H1 (cell line): Measurements from ENCODE around the gene SPG11. TPM values are rescaled to one million over a fixed set of nuclear protein-coding genes. Genes with fewer than 3 reads are reported as not detected.
A peak's percentile ranks its signal among the peaks of the same experiment; 100 is the strongest.

Source experiments
- CTCF ChIA-PET: fragments of 300-600 bp; sonication (Branson Sonifier 250); formaldehyde crosslinking; loops from one replicate; lab custom pipeline; 2021; ENCODE audit not compliant: partially characterized antibody; lab: Charles Lee
- POLR2A ChIA-PET: fragments of 300-600 bp; sonication (Branson Sonifier 250); formaldehyde crosslinking; loops from one replicate; lab custom pipeline; 2021; ENCODE audit warnings: inconsistent platforms; ENCODE audit not compliant: partially characterized antibody; lab: Charles Lee
- DNase-seq, 2 experiments: peaks; one replicate each; pipeline versions ENCODE4 v3.0.0 to v3.0.0-alpha.2; 2010 to 2022; ENCODE audit warnings: low spot score in 2 of 2, low read depth in 1 of 2, mixed read lengths in 1 of 2
- FAIRE-seq: peaks from 2 replicates; lab custom pipeline; 2011; peaks lifted over from hg19 to GRCh38; lab: Jason Lieb, UNC
- H2AFZ ChIP-seq: 2 replicates; pipeline ENCODE4 v1.8.1; 2012; ENCODE audit warnings: low read length, inconsistent platforms
- H2AK5ac ChIP-seq: 2 replicates; pipeline ENCODE4 v1.6.1; 2013; ENCODE audit warnings: low read depth, low read length
- H2BK120ac ChIP-seq: replicated peaks from 2 replicates; pipeline ENCODE3; 2013; ENCODE audit warnings: low read depth, low read length, inconsistent platforms
- H2BK12ac ChIP-seq: 2 replicates; pipeline ENCODE4 v1.6.1; 2013; ENCODE audit warnings: low read depth, low read length
- H2BK15ac ChIP-seq: 2 replicates; pipeline ENCODE4 v1.6.1; 2013; ENCODE audit warnings: low read length
- H2BK20ac ChIP-seq: 2 replicates; pipeline ENCODE4 v1.6.1; 2013; ENCODE audit warnings: low read length
- H2BK5ac ChIP-seq: 2 replicates; pipeline ENCODE4 v1.6.1; 2013; ENCODE audit warnings: low read depth, low read length
- H3K14ac ChIP-seq: 2 replicates; pipeline ENCODE4 v1.6.1; 2013; ENCODE audit warnings: inconsistent platforms; ENCODE audit not compliant: insufficient read length
- H3K18ac ChIP-seq: 2 replicates; pipeline ENCODE4 v1.6.1; 2013; ENCODE audit warnings: low read length; ENCODE audit errors: extremely low read depth
- H3K23ac ChIP-seq: 2 replicates; pipeline ENCODE4 v1.6.1; 2013; ENCODE audit warnings: inconsistent platforms; ENCODE audit not compliant: insufficient read length
- H3K23me2 ChIP-seq: 2 replicates; pipeline ENCODE4 v1.6.1; 2013; ENCODE audit warnings: low read depth, low read length
- H3K27ac ChIP-seq: 2 replicates; pipeline ENCODE4 v1.6.1; 2011; ENCODE audit warnings: low read depth, low read length, inconsistent platforms
- H3K27me3 ChIP-seq, 4 experiments: replicated peaks in 1 of 4; 1 replicate in 1 of 4; 2 replicates in 3 of 4; pipeline versions ENCODE4 v1.6.1 to v1.8.1; 2011 to 2013; ENCODE audit warnings: low read length in 3 of 4, mild to moderate bottlenecking in 3 of 4, inconsistent platforms in 2 of 4, mixed read lengths in 2 of 4, moderate library complexity in 1 of 4; ENCODE audit not compliant: control insufficient read depth in 3 of 4, insufficient read depth in 3 of 4; ENCODE audit errors: extremely low read depth in 1 of 4
- H3K36me3 ChIP-seq, 4 experiments: 2 replicates each; pipeline versions ENCODE4 v1.6.1 to v1.8.1; 2011 to 2013; ENCODE audit warnings: mild to moderate bottlenecking in 4 of 4, low read length in 3 of 4, moderate library complexity in 2 of 4, control low read depth in 1 of 4, inconsistent platforms in 1 of 4; ENCODE audit not compliant: insufficient read depth in 4 of 4, control insufficient read depth in 2 of 4
- H3K4ac ChIP-seq: replicated peaks from 2 replicates; pipeline ENCODE3; 2013; ENCODE audit warnings: low read length, low read depth, mixed read lengths, inconsistent platforms; ENCODE audit not compliant: insufficient read length
- H3K4me1 ChIP-seq, 4 experiments: replicated peaks in 1 of 4; 1 replicate in 1 of 4; 2 replicates in 3 of 4; pipeline versions ENCODE4 v1.6.1 to v1.8.1; 2011 to 2013; ENCODE audit warnings: low read length in 3 of 4, inconsistent platforms in 2 of 4, mixed read lengths in 1 of 4; ENCODE audit not compliant: insufficient read depth in 4 of 4, control insufficient read depth in 3 of 4
- H3K4me2 ChIP-seq, 2 experiments: 2 replicates each; pipeline versions ENCODE4 v1.6.1 to v1.8.1; 2011 to 2013; ENCODE audit warnings: low read depth in 2 of 2, low read length in 2 of 2, control low read depth in 1 of 2, inconsistent platforms in 1 of 2, mild to moderate bottlenecking in 1 of 2; ENCODE audit not compliant: insufficient read depth in 1 of 2
- H3K4me3 ChIP-seq, 4 experiments: fragments of 200-600, 300-600 bp in 1 of 4; sonication (generic), shearing (Covaris generic), sonication (Bioruptor Twin) in 1 of 4; 2 replicates each; pipeline versions ENCODE4 v1.5.1 to v1.8.1; 2011 to 2016; ENCODE audit warnings: low read length in 4 of 4, low read depth in 3 of 4, control low read depth in 2 of 4, inconsistent platforms in 2 of 4, mild to moderate bottlenecking in 2 of 4, mixed read lengths in 1 of 4, moderate library complexity in 1 of 4; ENCODE audit not compliant: insufficient read depth in 2 of 4; ENCODE audit errors: extremely low read depth in 1 of 4
- H3K56ac ChIP-seq: replicated peaks from 2 replicates; pipeline ENCODE3; 2013; ENCODE audit warnings: low read depth, mild to moderate bottlenecking, mixed read lengths, low read length, inconsistent platforms; ENCODE audit not compliant: insufficient read length
- H3K79me1 ChIP-seq: 2 replicates; pipeline ENCODE4 v1.6.1; 2013; ENCODE audit warnings: low read depth, low read length, control low read depth
- H3K79me2 ChIP-seq, 2 experiments: 2 replicates each; pipeline versions ENCODE4 v1.6.1 to v1.8.1; 2012 to 2013; ENCODE audit warnings: low read length in 2 of 2, mild to moderate bottlenecking in 2 of 2, inconsistent platforms in 1 of 2; ENCODE audit not compliant: insufficient read depth in 2 of 2, control insufficient read depth in 1 of 2
- H3K9ac ChIP-seq, 4 experiments: replicated peaks in 1 of 4; 1 replicate in 1 of 4; 2 replicates in 3 of 4; pipeline versions ENCODE4 v1.6.1 to v1.8.1; 2011 to 2013; ENCODE audit warnings: low read depth in 3 of 4, low read length in 3 of 4, control low read depth in 2 of 4, mild to moderate bottlenecking in 2 of 4, moderate library complexity in 2 of 4, inconsistent platforms in 1 of 4; ENCODE audit errors: extremely low read depth in 1 of 4
- H3K9me3 ChIP-seq, 2 experiments: 2 replicates each; pipeline versions ENCODE4 v1.6.1 to v1.8.1; 2012 to 2013; ENCODE audit warnings: mild to moderate bottlenecking in 2 of 2, moderate library complexity in 2 of 2, control low read depth in 1 of 2, inconsistent platforms in 1 of 2, low read depth in 1 of 2, low read length in 1 of 2, mixed read lengths in 1 of 2; ENCODE audit not compliant: insufficient read depth in 2 of 2
- H4K20me1 ChIP-seq, 2 experiments: replicated peaks in 1 of 2; 2 replicates each; pipeline versions ENCODE3 to v1.8.1; 2011 to 2013; ENCODE audit warnings: inconsistent platforms in 2 of 2, low read length in 2 of 2, mild to moderate bottlenecking in 1 of 2; ENCODE audit not compliant: insufficient read depth in 2 of 2, control insufficient read depth in 1 of 2
- H4K5ac ChIP-seq: 2 replicates; pipeline ENCODE4 v1.6.1; 2013; ENCODE audit warnings: low read length, low read depth, mixed read lengths, inconsistent platforms; ENCODE audit not compliant: insufficient read length
- H4K8ac ChIP-seq: 2 replicates; pipeline ENCODE4 v1.8.0; 2013; ENCODE audit warnings: mild to moderate bottlenecking, moderate library complexity, low read length, inconsistent platforms; ENCODE audit not compliant: insufficient read depth; ENCODE audit errors: extremely low read depth
- H4K91ac ChIP-seq: replicated peaks from 2 replicates; pipeline ENCODE3; 2013; ENCODE audit warnings: low read length, mixed read lengths, inconsistent platforms; ENCODE audit not compliant: insufficient read length
- ASH2L ChIP-seq: fragments of 200-600, 300-600 bp; sonication (generic); IDR thresholded peaks from one replicate; pipeline ENCODE4 v1.7.1; 2017; ENCODE audit warnings: low read length
- WGBS, 2 experiments: shearing (Covaris generic) in 1 of 2; methylation state at CpG; one replicate each; pipeline versions ENCODE4 v1.1.6 to v1.1.7; 2013 to 2015; ENCODE audit warnings: low lambda C conversion rate in 2 of 2, mixed read lengths in 2 of 2, inconsistent platforms in 1 of 2, low coverage in 1 of 2, missing lambda C conversion rate in 1 of 2; ENCODE audit not compliant: insufficient replicate concordance in 2 of 2, insufficient coverage in 1 of 2, insufficient read length in 1 of 2; ENCODE audit errors: extremely low coverage in 1 of 2, missing lambda C conversion rate in 1 of 2; 5-methylcytosine and 5-hydroxymethylcytosine counted together
- polyA plus RNA-seq, 7 experiments: library from polyadenylated mRNA; depleted of rRNA in 3 of 7; stranded (reverse) in 5 of 7; unstranded in 2 of 7; fragments of >200 nt in 5 of 7; fragments of 200-250 nt in 2 of 7; gene quantifications; 1 replicate in 5 of 7; 2 replicates in 1 of 7; 4 replicates in 1 of 7; pipeline versions ENCODE4 v1.2.1 to v1.2.3, GENCODE V29; 2011 to 2013; ENCODE audit warnings: missing spikeins in 2 of 7, mixed read lengths in 2 of 7
- total RNA-seq: library from RNA; stranded (reverse); fragmentation: NEBNext Ultra II Directional; extraction: Animal tissue kit (Norgen Biotek cat#: 25700); gene quantifications from 2 replicates; pipeline ENCODE4 v1.2.1, GENCODE V29; 2021

SPG11 gene
- total and polyA plus RNA-seq, 2 of the 8 experiments (the other 6 are each of a cell fraction or from before 2014, with no cell fraction given), result 37.1 to 38.6 TPM

GRCh38 chr15:44682211-44682610 is 18.7 kb upstream of the SPG11 start:
- no peak overlapping the region for H3K4me3 ChIP-seq
- H4K8ac ChIP-seq, result no peak overlapping the region
- H2AK5ac ChIP-seq, result peak overlapping the region; percentile 10; the same call in 1 of the 2 replicates
- H3K23ac ChIP-seq, result no peak overlapping the region
- no peaks in the 10 kb centered on the region for H3K36me3 ChIP-seq
- no peak overlapping the region for H2BK15ac ChIP-seq
- H4K20me1 ChIP-seq, result no peaks in the 10 kb centered on the region
- no peaks in the 10 kb centered on the region for H3K23me2 ChIP-seq
- H4K5ac ChIP-seq, result no peak overlapping the region
- no peak overlapping the region for H3K27ac ChIP-seq
- H2BK5ac ChIP-seq, result no peak overlapping the region
- H3K4me2 ChIP-seq, result no peak overlapping the region
- no peaks in the 10 kb centered on the region for H3K79me2 ChIP-seq
- H3K9me3 ChIP-seq, result no peaks in the 10 kb centered on the region
- H3K14ac ChIP-seq, result no peak overlapping the region
- ChIA-PET CTCF (interaction anchor here (0.5 to 2.2 kb wide), 8 partner anchors 8 to 169 kb away, joined by 3 to 15 read pairs (median 4); partner anchors contain the start of genes SPG11 and TRIM69), POLR2A (interaction anchor here (1.0 to 2.3 kb wide), 2 partner anchors 9 to 19 kb away, joined by 3 to 9 read pairs; partner anchors contain the start of gene SPG11)
- no peak overlapping the region; the same call in 1 of the 2 replicates for H3K18ac ChIP-seq
- H2AFZ ChIP-seq, result no peak overlapping the region
- H3K9ac ChIP-seq, result no peak overlapping the region
- H3K4ac ChIP-seq, result no peak overlapping the region
- FAIRE-seq (no peak), DNase-seq (no peak)
- no peak overlapping the region for H2BK120ac ChIP-seq
- H2BK12ac ChIP-seq, result peak overlapping the region; percentile 6; the same call in 1 of the 2 replicates
- H2BK20ac ChIP-seq, result 0 out of 2 replicates have a peak overlapping the region, but pooled peaks have one; percentile 4
- no peak overlapping the region for H4K91ac ChIP-seq
- H3K27me3 ChIP-seq, result no peaks in the 10 kb centered on the region
- H3K4me1 ChIP-seq, result peaks cover 0 to 8% (median 5%) of the 10 kb centered on the region in 4 experiments; a peak in 5 of 7 replicates
- WGBS, 2 experiments, result 85% methylated on average over 2 of the region's 2 CpGs; no CpG with 5 or more reads in 1 of the 2 experiments
- no peak overlapping the region for H3K56ac ChIP-seq
- no peaks in the 10 kb centered on the region for H3K79me1 ChIP-seq
- no peak for TF ChIP-seq ASH2L
